ENCODE results near the gene AADACL4.

Gene AADACL4

DNA sequence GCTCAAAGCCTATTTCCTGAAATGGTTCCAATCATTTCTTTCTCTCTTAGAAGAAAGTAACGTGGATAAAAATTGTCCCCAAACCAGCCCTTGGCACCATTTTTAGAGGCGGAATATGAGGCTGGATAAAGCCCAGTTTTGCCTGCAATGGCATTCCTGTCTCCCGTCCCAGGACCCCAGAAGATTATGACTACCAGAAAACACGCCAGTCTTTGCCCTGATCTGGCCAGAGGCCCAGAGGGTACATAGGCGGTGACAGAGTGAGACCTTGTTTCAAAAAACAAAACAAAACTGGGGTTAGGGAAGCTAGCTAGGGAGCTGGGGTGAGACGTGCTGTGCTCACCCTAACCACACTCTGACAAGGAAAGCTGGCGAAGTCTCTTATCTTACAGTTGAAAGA lies at the start of gene AADACL4:
Gene AADACL4, plus strand, starts transcription at position 301 of the 400 bp plus-strand sequence. CDS start 462 bp downstream, outside the sequence.
- no peak for DNase-seq

DNA sequence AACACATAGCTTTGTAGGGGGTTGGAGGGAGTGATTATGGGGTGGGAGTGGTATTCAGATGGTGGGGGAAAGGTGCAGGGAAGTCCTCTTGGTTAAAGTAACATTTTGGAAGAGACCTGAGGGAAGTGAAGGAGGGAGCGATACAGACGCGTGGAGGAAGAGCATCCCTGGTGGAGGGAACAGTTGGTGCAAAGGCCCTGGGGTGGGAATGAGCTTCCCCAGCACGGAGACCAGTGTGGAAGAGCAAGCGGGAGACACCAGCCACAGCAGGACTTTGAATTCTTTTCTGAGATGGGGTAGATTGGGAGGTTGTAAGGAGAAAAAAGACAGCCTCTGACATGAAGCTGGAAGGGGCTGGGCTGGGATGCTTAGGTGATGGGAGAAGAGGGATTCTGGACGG lies 49.4 kb upstream of the AADACL4 start:
- no peak for DNase-seq

DNA sequence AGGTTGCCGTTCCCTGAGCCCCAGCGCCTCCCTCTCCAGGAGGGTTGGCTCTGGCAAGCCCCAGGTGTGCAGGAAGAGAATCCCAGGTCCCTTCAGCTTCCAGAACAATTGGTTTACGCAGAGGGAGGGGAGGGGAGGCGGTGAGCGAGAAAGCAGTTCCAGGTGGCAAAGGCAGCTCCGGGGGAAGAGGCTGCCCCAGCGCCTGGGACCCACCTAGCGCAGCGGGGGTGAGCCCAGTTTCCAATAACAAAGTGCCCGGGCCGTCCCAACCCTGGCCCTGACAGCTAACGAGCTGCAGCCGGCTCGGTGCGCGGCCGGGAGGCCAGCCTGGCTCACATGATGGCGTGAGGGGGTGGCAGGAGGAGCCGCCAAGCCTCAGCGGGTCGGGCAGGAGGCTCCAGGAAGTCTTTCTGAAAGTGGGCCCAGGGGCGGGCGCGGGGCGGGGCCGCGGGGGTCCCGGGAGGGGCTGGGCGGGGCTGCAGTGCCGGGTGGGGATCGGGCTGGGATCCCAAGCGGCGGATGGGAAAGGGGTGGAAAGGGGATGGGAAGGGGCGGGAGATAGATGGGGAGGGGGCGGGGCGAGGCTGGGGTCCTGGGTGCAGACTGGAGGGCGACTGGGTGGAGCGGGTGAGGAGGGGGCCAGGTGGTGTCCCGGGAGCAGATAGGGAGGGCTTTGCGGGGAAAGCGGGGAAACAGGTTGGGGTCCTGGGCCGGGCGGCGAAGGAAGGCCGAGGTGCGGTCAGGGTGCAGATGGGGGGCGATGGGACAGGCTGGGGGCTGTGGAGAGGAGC lies 48.7 kb upstream of the AADACL4 start:
- DNase-seq, result no peak

DNA sequence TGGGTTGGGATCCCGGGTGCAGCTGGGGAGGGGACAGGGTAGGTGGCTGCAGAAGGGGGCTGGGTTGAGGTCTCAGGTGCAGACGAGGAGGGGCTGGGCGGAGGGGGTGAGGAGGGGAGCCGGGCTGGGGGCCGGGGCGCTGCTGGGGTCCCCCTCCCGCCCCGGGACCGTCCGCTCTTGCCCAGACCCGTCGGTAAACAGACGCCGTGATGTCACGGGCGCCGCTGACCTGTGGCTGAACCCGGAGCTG lies 48.2 kb upstream of the AADACL4 start:
- no peak for DNase-seq

DNA sequence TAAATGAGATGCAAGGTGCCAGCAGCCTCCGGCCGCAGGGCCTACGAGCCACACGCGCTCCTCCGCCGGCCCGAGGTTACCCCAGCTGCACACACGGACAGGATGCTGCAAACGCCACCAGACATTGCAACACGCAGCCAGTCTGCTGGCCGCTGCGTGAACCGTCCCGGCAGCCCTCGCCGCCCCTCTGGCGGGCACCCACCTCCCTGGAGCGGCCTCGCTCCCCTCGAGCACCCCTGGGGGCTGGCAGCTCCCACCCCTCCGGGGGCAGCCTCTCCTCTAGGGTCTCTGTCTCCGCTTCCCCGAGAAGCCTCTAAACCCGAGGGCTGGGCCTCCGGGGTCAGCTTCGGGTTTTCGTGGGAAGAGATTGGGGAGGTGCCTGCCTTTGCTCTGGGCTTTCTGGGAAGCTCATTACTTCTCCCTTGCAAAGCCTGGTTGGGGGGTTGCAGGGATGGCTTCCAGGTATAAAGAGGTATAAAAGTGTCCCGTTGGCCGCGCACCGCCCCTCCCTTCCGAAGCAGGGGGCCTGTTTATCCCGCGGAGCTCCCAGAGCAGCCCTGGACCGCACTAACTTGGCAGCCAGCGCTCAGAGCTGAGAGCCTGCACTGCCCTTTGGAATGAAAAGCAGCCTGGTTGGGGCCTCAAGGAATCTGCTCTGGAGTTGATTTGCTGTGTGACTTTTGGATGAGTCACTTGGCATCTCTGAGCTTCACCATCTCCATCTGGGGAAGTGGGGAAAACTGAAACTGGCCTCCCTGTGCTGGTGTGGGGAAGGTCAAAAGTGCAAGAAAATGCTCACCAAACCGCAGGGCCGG lies 47.7 kb upstream of the AADACL4 start:
- no peak for DNase-seq

DNA sequence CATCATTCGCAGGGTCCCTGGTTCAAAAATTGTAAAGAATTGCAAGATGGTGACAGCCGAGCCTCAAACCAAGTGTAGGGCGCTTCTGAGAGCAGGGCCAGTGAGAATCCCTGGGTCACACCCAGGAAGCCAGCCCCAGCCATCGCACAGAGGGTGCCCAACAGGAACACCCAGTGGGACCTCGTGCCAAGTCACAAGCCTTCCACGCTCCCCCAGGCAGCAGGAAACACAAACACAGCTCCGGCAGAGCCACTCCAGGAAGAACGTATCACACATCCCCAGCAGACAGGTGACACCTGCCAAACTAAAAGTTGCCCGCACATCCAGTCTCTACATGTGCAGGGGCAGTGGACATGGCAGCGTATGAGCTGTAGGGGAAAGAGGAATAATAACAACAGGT lies 46.1 kb upstream of the AADACL4 start:
- DNase-seq, result no peak

DNA sequence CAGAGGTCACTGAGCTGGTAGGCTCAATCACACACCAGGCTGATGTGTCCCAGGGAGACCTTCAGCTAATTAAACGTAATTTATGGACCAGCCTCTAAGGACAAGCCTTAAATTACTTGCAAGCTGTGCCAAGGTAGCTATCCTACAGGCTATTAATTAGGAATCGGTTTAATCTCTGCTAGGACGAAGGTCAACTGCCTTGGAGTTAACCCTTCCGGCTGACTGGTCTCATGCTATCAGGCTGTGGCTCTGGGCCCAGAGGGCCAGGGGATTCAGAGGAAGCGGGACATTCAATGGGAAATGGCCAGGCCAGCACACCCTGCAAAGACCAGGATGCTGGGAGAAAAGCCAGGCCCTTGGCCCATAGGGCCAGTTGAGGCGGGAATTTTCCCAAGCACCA lies 44.9 kb upstream of the AADACL4 start:
- no peak for DNase-seq

DNA sequence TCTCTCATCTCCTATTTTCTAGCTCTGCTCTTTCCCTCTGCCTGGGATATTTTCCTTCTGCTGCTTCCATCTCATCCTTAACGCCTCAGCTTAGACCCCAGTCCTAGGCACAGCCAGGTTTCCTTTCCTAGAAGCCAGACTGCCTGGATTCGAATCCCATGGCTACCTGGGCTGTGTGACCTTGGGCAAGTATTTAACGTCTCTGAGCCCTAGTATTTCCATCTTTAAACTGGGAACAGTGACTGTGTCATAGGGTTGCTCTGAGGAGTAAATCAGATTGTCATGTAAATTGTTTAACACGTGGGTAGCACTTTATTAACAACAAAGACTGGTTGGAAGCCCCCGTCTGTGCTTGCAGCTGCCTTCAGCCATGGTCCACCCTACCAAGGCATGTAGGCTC lies 44.2 kb upstream of the AADACL4 start:
- DNase-seq, result no peak

DNA sequence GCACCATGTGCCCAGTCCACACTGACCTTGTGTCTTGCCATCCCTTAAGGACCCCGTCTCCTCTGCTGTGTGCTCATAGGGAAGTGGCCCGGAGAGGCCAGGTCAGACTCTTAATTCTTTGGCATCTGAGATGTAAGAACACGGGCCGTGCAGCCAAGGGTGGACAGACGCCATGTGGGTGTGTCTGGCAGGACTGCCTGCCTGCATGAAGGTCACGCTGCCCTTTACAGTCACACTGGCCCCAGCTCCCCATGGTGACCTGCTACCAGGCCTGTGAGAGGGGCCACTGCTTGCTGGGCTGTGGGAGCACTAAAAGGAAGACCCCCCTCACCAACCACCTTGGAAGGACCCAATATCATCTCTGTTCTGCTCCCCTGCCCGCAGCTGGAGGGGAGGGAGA lies 43.5 kb upstream of the AADACL4 start:
- no peak for DNase-seq

DNA sequence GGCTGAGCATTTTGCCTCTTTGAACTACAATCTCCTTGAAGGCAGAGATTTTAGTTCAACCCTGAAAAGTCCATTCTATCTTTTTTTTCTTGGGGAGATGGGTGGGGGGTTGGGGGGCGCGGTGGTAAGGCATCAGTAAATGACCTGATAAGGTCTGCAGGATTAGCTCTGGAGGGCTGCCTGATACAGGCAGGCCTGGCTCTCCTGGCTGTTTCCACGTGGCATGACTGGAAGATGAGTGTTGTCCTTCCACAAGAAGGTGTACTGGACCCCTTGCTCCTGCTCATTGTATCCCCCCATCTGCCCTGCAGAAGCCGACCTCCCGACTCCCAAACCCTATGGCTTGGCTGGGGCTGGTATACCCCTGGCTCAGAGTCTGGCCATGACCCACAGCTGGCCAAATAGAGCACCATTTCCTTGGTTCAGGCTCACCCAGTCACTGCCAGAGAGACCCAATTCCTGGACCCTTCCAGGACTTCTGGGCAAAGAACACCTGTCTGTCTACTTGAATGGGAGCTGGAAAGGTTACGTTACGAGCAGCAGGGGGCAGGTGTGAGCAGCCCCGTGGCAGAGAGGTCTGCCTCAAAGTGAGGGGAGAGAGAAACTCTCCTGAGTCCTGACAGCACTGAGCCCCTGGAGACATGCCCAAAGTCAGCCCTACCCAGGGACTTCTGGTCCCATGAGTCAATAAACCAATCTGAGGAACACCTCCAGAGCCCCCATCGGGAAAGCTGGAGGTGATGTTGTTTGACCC lies 42.8 kb upstream of the AADACL4 start:
- peak; percentile 2 for DNase-seq

DNA sequence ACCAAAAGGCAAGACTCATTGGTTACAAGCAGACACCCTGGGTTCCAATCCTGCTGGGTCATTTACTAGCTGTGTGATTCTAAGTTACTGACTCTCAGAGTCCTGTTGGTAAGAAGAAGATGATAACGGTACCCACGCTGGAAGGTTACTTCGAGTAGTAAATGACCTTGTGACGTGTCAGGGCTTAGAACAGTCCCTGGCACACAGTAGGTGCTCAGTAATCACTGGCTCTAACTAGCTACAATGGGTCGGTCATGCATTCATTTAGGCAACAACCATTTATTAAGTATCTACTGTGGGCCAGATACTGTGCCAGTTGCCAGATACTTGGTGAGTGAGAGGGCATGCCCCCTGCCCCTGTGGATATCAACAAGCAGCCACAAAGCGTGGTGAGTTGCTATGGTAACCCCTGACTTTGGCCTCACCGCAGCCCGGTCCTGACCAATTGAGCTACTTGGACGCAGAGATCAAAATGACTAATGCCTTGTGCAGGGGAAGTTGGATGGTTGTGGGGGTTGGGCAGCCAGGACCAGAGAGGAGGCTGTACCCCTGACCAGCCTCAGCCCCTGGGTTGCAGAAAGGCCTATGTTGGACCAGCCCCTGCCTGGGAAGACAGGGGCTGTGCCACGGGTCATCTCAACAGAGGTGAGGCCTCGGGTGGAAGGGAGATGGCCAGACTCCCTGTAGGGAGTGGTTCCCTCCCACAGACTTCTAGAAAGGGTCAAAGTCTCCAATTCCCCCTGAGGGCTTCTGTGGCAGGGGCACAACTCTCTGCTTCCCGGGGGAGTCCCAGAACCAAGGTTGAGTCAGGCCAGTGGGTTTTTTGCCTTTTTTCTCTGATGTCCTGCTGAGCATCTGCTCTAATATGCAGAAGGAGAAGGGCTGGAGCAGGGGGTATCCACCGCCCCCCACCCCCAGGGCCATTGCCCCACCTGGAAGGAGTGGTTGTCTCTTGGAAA lies 41.9 kb upstream of the AADACL4 start:
- no peak for DNase-seq

DNA sequence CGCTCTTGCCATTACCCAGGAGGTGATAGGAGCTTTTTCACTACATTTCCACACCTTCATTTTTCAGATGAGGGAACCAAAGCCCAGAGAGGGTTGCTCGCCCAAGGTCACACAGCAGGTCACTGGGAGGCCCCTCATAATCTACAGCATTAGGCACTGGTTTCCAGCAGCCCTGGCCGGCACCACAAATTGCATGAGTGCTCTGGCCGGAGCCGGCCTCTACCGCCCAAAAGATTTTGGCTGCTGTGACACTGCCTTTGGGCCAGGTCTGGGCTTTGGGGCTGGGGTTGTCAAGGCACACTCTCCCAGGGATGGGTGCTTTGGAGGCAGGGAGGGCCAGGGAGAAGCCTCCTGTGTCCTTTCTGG lies 41.2 kb upstream of the AADACL4 start:
- DNase-seq, result no peak

DNA sequence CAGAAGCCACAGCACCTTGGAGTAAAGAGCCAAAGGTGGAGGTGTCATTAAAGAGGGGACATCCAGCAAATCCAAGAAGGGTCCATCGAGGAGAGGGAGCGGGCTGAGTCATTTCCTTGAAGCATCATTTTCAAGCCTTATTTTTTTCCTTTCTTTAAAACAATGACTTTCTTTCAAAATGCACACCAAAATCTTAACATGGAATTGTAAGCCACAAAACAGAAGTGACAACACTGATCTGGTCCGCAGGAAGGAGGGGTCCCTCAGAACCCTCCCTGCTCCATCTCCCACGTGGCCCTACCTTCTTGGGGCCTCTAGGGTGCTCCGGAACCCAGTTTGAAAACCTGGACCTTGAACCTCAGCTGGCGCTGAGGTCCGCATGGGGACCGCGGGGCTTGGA lies 40.7 kb upstream of the AADACL4 start:
- no peak for DNase-seq

DNA sequence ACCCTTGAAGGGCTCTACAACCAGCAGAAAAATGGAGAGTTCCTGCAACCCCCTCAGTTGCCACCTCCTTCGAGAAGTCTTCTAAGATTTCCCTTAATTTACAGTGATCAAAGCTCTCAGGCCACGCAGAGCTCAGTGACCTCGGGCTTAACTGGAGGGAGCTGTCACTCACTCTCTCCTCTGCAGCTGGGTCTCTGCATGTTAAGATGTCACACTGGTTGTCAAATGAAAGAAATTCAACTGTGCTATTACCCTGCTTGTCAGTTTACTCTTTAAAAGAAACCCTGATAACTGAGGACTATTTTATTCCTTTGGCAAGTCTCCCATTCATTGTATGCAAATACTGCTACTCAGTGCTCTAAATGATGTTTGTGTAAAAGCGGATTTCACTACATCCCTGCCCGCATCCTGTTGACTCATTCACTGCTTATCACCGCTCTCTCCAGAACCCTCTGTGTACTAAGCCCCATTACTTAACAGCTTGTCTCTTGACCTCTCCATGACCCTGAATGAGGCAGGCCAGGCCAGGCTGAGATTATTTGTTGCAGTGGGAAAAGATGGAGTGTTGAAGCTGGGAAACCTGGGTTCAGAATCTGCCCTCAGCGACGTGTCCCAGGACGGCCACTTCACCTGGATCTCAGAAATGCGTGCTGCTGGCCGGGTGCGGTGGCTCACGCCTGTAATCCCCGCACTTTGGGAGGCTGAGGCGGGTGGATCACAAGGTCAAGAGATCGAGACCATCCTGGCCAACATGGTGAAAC lies 39.6 kb upstream of the AADACL4 start:
- DNase-seq, result no peak

DNA sequence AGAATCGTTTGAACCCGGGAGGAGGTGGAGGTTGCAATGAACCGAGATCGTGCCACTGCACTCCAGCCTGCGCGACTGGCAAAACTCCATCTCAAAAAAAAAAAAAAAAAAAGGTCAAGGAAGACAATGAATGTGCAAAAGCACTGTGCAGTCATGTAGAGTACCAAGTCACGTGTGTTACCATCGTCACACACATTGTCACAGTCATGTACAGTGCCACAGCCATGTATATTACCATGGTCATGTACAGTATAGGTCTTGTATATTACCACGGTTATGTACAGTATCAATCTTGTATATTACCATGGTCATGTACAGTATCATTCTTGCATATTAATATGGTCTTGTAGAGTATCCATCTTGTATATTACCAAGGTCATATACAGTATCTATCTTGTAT lies 38.9 kb upstream of the AADACL4 start:
- no peak for DNase-seq

DNA sequence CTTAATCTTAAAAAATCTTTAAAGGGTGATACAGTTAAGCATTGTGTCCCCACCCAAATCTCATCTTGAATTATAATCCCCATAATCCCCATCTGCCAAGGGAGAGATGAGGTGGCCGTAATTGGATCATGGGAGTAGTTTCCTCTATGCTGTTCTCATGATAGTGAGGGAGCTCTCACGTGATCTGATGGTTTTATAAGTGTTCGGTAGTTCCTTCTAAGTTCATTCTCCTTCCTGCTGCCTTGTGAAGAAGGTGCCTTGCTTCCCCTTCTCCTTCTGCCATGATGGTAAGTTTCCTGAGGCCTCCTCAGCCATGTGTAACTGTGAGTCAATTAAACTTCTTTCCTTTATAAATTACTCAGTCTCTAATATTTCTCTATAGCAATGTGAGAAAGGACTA lies 36.6 kb upstream of the AADACL4 start:
- no peak for DNase-seq

DNA sequence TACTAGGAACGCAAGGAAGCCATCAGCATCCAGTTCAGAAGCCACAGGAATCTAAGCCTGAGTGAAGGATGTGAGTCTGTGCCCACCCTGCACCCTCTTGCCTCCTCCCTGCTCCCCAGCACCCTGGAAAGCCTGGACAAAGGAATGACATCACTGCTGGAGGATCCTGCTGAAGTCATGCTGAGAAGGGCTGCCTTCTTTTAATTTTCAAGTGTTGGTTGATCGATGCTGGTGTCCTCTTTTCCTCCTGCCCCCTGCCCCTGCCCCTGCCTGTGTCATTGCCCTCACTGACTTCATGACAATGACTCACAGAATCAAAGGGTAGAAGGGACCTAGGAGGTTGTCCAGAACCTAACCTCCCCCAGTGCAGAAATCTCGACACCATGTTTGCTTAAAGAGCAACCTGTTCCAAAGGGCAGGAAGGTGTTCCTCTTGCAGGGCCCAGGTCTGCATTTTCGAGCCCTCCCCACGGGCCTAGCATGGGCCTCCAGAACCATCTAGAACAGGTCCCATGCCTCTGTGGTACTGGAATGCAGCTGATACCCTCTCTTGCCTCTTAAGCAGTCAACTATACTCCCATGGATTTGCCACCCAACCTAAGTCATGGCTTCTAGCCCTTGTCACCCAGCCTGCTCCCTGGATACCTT lies 35.5 kb upstream of the AADACL4 start:
- DNase-seq, result no peak

DNA sequence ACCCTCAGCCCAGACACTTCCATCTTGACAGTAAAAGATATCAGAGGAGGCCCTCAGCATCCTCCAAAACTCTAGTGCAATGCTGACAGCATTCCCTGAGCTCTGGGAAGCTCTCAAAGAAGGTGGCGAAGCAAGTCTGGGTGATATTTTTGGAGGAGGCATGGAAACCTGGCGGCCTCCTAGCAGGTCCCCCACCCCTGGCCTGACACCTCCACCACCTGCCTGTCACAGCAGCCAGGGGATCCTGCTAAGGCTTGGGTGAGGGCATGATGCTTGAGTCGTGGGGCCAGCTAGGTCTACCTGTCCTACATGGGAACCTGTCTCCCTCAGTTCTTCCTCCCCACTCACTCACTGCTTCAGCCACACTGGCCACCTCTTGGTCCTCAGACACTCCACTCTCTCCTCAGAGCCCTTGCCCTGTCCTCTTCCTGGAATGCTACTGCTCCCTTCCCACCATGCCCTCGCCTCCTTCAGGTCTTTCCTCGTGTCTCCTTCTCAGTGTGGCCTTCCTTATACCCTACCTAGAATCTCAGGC lies 34.3 kb upstream of the AADACL4 start:
- DNase-seq, result no peak

DNA sequence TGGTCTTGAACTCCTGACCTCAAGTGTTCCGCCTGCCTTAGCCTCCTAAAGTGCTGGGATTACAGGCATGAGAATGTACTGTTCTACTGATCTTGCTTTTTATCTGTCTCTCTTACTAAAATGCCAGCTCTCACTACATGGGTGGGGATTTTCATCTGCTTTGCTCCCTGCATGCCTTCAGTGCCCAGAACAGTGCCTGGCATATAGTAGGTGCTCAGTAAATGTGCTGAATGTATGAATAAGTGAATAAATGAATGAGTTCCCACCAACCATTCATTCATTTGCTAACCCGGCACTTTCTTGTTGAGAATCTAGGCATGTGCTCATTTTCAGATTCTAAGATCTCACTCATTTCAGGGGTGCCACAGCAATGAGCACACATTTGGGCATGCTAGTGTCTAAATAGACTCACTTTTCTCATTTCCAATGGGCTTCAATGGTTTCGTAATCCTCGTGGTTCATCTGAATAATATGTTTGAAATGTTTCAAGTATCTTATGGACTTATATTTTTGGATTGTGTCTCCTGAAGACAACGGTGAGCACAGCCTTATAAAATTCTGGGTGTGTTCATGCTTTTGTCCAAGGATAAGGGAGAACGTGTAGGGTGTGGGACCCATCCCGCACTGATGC lies 33.5 kb upstream of the AADACL4 start:
- DNase-seq, result no peak

DNA sequence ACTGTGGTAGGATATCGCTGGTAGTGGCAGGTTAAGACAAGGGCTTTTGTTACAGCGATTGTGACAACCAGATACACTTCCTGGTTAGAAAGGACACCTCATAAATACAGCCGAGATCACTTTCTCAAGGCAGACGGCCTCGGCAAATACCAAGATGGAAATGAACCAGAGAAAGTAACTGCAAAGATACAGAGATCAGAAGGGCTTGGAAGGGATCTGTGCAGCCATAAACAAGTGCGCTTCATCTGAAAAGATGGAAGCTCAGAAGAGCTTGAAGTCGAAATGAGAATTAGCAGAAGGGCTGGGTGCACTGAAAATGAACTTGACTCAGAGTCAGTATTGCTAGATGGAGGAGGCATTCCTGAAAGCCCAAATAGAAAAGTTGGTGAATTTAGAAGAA lies 32.9 kb upstream of the AADACL4 start:
- DNase-seq, result no peak

DNA sequence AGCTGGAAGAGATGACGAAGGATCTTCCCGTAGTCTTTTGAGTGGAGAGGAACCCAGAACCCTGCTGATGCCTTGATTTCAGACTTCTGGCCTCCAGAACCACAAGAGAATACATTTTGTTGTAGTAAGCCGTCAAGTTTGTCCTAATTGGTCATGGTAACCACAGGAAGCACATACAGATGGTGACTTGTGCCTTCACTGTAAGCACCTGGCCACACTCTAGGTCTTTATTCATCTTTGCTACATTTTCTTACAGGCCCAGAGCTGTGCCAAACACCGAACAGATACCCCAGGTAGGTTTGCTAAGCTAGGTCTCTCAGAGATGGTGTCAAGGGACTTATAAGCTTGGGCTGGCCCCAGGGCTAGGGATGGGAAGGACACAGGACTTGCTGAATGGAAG lies 30.7 kb upstream of the AADACL4 start:
- no peak for DNase-seq
